ENCODE results near the gene MXD3.
"Not testable (repeated sequence)": the region's sequence is repeated elsewhere in the genome, so short reads cannot be mapped to it uniquely, and the experiment has no call there.

Gene MXD3

GRCh38 chr5:177317959-177318377, 6.3 kb upstream of the MXD3 start:
- peak; percentile 85 for DNase-seq

- no peak for DNase-seq
These were observed 4.3 kb upstream of the MXD3 start for GRCh38 chr5:177316005-177316404.

GRCh38 chr5:177315411-177315810, 3.7 kb upstream of the MXD3 start:
- DNase-seq, result no peak

- DNase-seq, result no peak
These were observed 3.0 kb upstream of the MXD3 start for GRCh38 chr5:177314376-177315342.

- no peak for DNase-seq
These were observed 2.0 kb upstream of the MXD3 start for GRCh38 chr5:177313561-177314259.

GRCh38 chr5:177312649-177313181, 1.0 kb upstream of the MXD3 start:
- no peak for DNase-seq

GRCh38 chr5:177311392-177311722, 341 bp downstream of the MXD3 start:
- DNase-seq, result no peak

- DNase-seq, result no peak
These were observed 824 bp downstream of the MXD3 start for GRCh38 chr5:177310757-177311391.

GRCh38 chr5:177310332-177310731, 1.4 kb downstream of the MXD3 start:
- DNase-seq, result no peak

GRCh38 chr5:177309351-177310191, 2.1 kb downstream of the MXD3 start:
- DNase-seq, result peak; percentile 81

GRCh38 chr5:177308740-177309139, 3.0 kb downstream of the MXD3 start:
- no peak for DNase-seq

GRCh38 chr5:177307544-177308363, 3.9 kb downstream of the MXD3 start:
- no peak for DNase-seq

GRCh38 chr5:177306674-177307543, 4.8 kb downstream of the MXD3 start:
- no peak for DNase-seq

- not testable (repeated sequence) for DNase-seq
These were observed 5.5 kb downstream of the MXD3 start for GRCh38 chr5:177306103-177306640.

GRCh38 chr5:177304392-177305119, 7.1 kb downstream of the MXD3 start:
- DNase-seq, result no peak

- DNase-seq, result no peak
These were observed 7.7 kb downstream of the MXD3 start for GRCh38 chr5:177303925-177304391.

GRCh38 chr5:177303121-177303924, 8.4 kb downstream of the MXD3 start, which contains the start of the genes PRELID1 and RAB24:
PRELID1 (plus strand) TSS chr5:177303799; CDS start chr5:177303986, 187 bp downstream.
RAB24 (minus strand) TSS chr5:177303719; CDS start chr5:177303288, 431 bp downstream.
- DNase-seq, result peak; percentile 95

Measured in eye (tissue), 1 donor.